ENCODE results near the gene CASP2. TPM values are rescaled to one million over a fixed set of nuclear protein-coding genes. Genes with fewer than 3 reads are reported as not detected.

The CASP2 gene
- total RNA-seq, 1 experiment from 2014 or later = 65.3 TPM

GRCh38 chr7:143265017-143265693 is 23.0 kb upstream of the CASP2 start:
- no peak overlapping the region for H3K23ac ChIP-seq (ENCODE audit: insufficient read length, low read depth, low read length)
- DNase-seq = no peak
- peaks cover 10% of the 10 kb centered on the region for H3K23me2 ChIP-seq (ENCODE audit: insufficient read length, low read depth, low read length, poor library complexity, severe bottlenecking)
- H2AK5ac ChIP-seq (ENCODE audit: insufficient read length, low read length) = no peak overlapping the region
- no peak overlapping the region for H2BK120ac ChIP-seq (ENCODE audit: low read depth, low read length, poor library complexity, severe bottlenecking)
- no peaks in the 10 kb centered on the region for H3K27me3 ChIP-seq (ENCODE audit: insufficient read depth, low read length)
- WGBS (ENCODE audit: extremely low coverage, insufficient read length, low lambda C conversion rate) = no CpG with 5 or more reads among the region's 15 CpGs
- H3K4me2 ChIP-seq (ENCODE audit: insufficient read depth, insufficient read length, low read length) = no peak overlapping the region
- H4K8ac ChIP-seq (replicated peaks; ENCODE audit: insufficient read length, low read depth, low read length) = no peak overlapping the region
- H2BK12ac ChIP-seq (ENCODE audit: insufficient read length, low read depth, low read length) = no peak overlapping the region
- Mint-ChIP-seq H3K36me3 (ENCODE audit: insufficient read depth in 1 of 3, low read depth in 3 of 3) (peaks cover 0 to 10% (median 10%) of the 10 kb centered on the region in 3 experiments; a peak in 5 of 7 replicates), H3K27me3 (ENCODE audit: low read depth) (peaks cover 13% of the 10 kb centered on the region), H3K4me3 (no peak overlapping the region), H3K4me1 (peaks cover 10 to 13% of the 10 kb centered on the region in 2 experiments), H3K27ac (no peak overlapping the region), H3K9me3 (peaks cover 0 to 2% of the 10 kb centered on the region in 2 experiments; a peak in 1 of 5 replicates)
- H3K14ac ChIP-seq (ENCODE audit: insufficient read depth, low read length) = no peak overlapping the region
- no peak overlapping the region for H3K27ac ChIP-seq (ENCODE audit: insufficient read length, low read depth, low read length)
- H3K79me1 ChIP-seq (ENCODE audit: insufficient read depth, low read depth, low read length, poor library complexity, severe bottlenecking) = no peaks in the 10 kb centered on the region
- H3K4me1 ChIP-seq (ENCODE audit: insufficient read depth, low read length) = no peaks in the 10 kb centered on the region; the same call in 1 of the 2 replicates
- no peak overlapping the region for H3K9ac ChIP-seq (ENCODE audit: extremely low read depth, insufficient read length, low read length)
- H2BK15ac ChIP-seq (ENCODE audit: low read depth, low read length) = no peak overlapping the region
- no peak overlapping the region for H3K18ac ChIP-seq (ENCODE audit: insufficient read length, low read depth, low read length)
- no peaks in the 10 kb centered on the region for H4K20me1 ChIP-seq (ENCODE audit: control insufficient read depth, insufficient read depth, insufficient read length)
- no peak overlapping the region for H3K56ac ChIP-seq (ENCODE audit: insufficient read length, low read depth, low read length)
- no peak overlapping the region for H2BK20ac ChIP-seq (ENCODE audit: low read depth, low read length, poor library complexity, severe bottlenecking)
- no peaks in the 10 kb centered on the region for H3K79me2 ChIP-seq (ENCODE audit: insufficient read depth, low read length)
- no peak for TF ChIP-seq CTCF (conservative IDR thresholded peaks at IDR 0.05)
- no peak overlapping the region for H3K4ac ChIP-seq (ENCODE audit: low read depth, low read length)
- no peak overlapping the region for H3T11ph ChIP-seq (ENCODE audit: low read length)
- no peak overlapping the region for H4K5ac ChIP-seq (ENCODE audit: insufficient read length, low read depth, low read length)
- H4K91ac ChIP-seq (ENCODE audit: insufficient read length, low read depth, low read length) = no peak overlapping the region
- no peaks in the 10 kb centered on the region for H3K9me3 ChIP-seq (ENCODE audit: control insufficient read depth, low read depth, low read length)
- no peak overlapping the region for H2BK5ac ChIP-seq (ENCODE audit: insufficient read length, low read length)
- no peak overlapping the region for H2AFZ ChIP-seq (ENCODE audit: low read length)
